Stimulated activated CD8-positive, alpha-beta memory T cell treated with anti-CD3 and anti-CD28 coated beads, Interleukin-15, amount 100 ng/mL, for 4 hours (primary cell): ENCODE results near the gene SYTL2.

Experiments
- DNase-seq, 2 donors: peaks; one replicate each; pipeline ENCODE4 v3.0.0-alpha.2; 2020; ENCODE audit warnings: low read depth in 2 of 2

SYTL2 gene

GRCh38 chr11:85732965-85733364, 78.0 kb downstream of the SYTL2 start:
- DNase-seq = no peak

DNA sequence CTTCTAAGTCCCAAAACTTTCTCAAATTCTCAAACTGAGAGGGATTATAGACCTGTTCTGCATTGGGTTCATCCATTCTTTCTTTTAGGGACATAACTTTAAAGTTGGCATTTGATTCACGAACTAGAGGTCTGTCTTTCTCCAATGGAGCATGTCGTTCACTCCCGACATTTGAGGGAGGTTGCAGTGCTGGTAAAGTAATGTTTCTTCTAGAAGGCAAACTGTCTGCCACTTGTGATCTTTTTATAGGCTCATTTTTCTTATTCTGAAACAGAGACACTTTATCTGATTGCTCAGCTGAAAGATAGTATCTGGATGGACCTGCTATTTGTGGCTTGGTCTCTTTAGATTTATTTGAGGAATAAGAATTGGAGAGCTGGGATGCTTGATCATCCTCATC, 84.6 kb downstream of the SYTL2 start:
- no peak for DNase-seq

- no peak for DNase-seq
These were observed 85.3 kb downstream of the SYTL2 start for GRCh38 chr11:85725510-85726258.

- no peak for DNase-seq
These were observed 86.0 kb downstream of the SYTL2 start for GRCh38 chr11:85724748-85725465.

DNA sequence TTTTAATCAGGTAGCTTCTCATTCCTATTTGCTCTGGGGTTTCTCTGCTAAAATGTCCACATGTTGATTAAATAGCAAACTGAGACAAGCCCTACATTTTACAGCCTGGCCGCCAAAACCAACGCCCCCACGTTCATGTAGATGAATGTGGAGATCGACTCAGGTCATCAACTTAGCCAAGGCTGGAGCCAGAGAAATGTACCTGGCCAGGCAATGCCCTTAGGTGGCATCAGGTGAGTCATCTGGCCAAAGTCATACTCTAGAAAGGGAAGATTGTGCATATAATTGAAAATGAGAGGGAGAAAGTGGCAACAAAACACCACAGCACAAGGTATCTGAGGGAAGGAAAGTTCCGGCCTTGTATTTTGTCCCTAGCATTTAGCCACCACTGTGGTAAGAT, 87.9 kb downstream of the SYTL2 start:
- no peak for DNase-seq

DNA sequence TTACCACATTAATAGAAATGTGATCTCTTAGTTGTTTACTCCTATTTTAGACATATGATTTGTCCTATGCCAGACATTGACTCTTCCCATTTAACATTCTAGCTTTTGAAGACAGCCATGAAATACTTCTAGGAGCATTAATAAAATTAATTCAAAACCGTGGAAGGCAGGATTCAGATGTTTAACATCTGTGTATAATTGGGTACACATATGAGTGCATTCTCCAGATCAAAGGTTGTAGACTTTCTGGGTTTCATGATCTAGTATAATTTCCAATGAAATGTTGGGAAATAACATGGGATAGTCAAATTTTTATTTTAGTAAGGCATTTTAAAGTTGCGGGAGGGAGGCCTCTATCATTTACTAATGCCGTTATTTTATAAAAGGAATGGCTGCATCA, 89.8 kb downstream of the SYTL2 start:
- no peak for DNase-seq

DNA sequence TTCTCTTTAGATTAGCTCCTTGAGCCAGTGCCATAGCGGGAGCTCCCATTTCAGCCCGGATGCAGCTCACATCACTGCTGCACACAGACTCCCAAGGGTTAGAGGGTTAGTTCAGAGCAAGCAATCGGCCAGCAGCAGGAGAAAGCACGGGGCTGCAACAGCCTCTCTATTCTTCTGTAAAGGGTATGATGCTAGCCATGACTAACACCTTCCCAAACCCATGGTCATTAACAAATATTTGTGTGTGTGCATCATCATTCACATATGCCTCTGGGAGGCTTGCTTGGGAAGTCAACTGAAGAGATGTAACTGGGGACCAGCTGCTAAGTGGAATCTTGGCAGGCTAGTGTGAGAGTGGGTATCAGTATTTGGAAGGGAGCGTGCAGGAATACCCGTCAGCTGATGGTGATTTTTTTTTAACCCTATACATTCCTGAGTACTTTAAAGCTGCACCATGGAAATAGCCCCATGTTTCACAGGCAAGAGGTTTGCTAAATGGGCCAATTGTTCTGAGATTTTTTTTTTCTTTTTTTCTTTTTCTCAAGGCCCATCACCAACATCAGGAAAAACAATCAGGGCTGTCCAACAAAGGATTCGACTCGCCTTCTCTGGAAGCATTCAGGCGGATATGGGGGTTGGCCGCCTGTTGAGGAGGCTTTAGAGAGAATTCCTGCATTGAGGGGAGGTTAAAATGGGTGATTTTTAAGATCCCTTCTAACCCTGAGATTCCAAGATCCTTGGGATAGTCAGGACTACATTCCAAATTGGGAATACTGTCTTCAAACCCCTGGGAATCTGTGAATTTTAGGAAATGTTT, 91.7 kb downstream of the SYTL2 start:
- DNase-seq = no peak

DNA sequence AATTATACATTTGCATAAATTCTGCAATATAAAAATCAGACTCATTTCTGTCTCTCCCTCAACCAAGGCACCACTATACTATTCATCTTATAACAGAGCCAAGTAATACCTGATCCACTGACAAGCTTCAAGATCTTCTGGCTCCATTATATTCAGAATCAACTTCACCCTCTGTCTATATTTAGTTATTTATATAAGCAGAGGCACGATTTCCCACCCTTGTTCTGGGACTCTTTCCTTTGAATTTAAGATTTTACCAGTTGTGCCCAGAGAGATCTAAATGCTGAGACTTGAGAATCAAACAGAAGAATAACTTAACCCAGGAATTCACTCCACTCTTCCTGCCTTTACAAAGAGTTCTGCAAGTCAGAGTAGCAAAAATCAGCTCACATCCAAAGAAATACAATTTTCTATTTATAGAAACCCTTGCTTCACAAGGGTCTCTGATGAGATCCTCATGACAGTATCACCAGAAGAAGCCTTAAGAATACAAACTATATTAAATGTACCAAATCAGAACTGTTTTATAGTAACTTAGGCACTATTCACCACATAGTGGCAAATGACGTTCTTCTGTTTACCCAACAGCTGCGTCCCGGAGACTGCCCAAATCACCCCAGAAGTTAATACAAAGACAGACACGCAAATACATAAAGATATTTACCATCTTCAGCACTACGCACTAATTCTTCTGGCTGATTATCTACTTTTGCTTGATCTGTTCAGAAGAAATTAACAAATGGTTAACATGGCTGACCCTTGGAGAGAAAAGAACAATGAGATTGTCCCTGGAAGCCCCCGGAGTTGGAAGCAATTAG, 92.6 kb downstream of the SYTL2 start:
- no peak for DNase-seq

- DNase-seq = no peak
These were observed 93.5 kb downstream of the SYTL2 start for GRCh38 chr11:85717429-85717828.

GRCh38 chr11:85712953-85713352, 98.0 kb downstream of the SYTL2 start:
- no peak for DNase-seq

GRCh38 chr11:85710917-85711316, 100.0 kb downstream of the SYTL2 start:
- no peak for DNase-seq

- no peak for DNase-seq
These were observed 100.8 kb downstream of the SYTL2 start for GRCh38 chr11:85709941-85710702.

- no peak for DNase-seq
These were observed 105.1 kb downstream of the SYTL2 start for GRCh38 chr11:85705800-85706199.

DNA sequence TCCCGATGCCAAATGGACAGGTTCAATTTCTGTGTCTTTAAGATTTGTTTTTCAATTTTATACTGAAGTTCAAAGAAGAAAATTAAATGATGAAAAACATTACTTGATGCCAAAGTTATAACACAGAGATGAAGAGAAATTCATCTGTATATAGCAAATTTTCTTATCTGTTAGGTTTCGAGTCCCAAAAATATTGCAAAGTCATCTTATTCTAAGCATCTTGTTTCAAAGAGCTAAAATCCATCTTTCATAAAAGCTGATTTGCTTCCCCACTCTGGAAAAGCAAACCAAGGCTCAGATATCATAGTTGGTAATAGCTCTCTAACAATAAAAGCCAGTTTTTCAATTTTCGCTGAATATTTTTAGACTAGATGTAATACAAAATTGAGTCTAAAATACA, 106.0 kb downstream of the SYTL2 start:
- no peak for DNase-seq

- DNase-seq = no peak
These were observed 110.8 kb downstream of the SYTL2 start for GRCh38 chr11:85699957-85700741.

GRCh38 chr11:85698195-85698594, 112.7 kb downstream of the SYTL2 start:
- DNase-seq = no peak

GRCh38 chr11:85697747-85698146, 113.2 kb downstream of the SYTL2 start:
- DNase-seq = no peak

- DNase-seq = no peak
These were observed 115.4 kb downstream of the SYTL2 start for GRCh38 chr11:85695546-85695945.

GRCh38 chr11:85694385-85694980, 116.5 kb downstream of the SYTL2 start:
- no peak for DNase-seq
